GM12891 (cell line): Measurements from ENCODE around the gene KLHL2.

Experiments
- DNase-seq: peaks from one replicate; pipeline ENCODE4 v3.0.0; 2011; ENCODE audit warnings: low spot score; ENCODE audit not compliant: insufficient read length
- FAIRE-seq: peaks from 2 replicates; lab custom pipeline; 2011; peaks lifted over from hg19 to GRCh38; lab: Jason Lieb, UNC
- PAX5 ChIP-seq: IDR thresholded peaks from 2 replicates; pipeline ENCODE4 v1.6.1; 2011; ENCODE audit warnings: low read length, moderate library complexity, mild to moderate bottlenecking; ENCODE audit not compliant: insufficient read depth, severe bottlenecking
- POLR2A ChIP-seq: IDR thresholded peaks from 2 replicates; pipeline ENCODE4 v1.6.1; 2011; ENCODE audit warnings: low read depth, low read length, control low read depth
- POLR2AphosphoS5 ChIP-seq: IDR thresholded peaks from 2 replicates; pipeline ENCODE4 v1.6.1; 2011; ENCODE audit warnings: low read depth, low read length, control low read depth
- POU2F2 ChIP-seq: IDR thresholded peaks from 2 replicates; pipeline ENCODE4 v1.6.1; 2011; ENCODE audit warnings: low read depth, mild to moderate bottlenecking, control low read depth, low read length, moderate library complexity
- SPI1 ChIP-seq: IDR thresholded peaks from 2 replicates; pipeline ENCODE4 v1.6.1; 2011; ENCODE audit warnings: low read depth, low read length, control low read depth
- TAF1 ChIP-seq: IDR thresholded peaks from 2 replicates; pipeline ENCODE4 v1.6.1; 2011; ENCODE audit warnings: low read depth, low read length, control low read depth

The KLHL2 gene

GRCh38 chr4:165308606-165309005, 101.2 kb downstream of the KLHL2 start:
- DNase-seq (no peak), FAIRE-seq (no peak)
- TF ChIP-seq PAX5 (no peak), POLR2A (no peak), POLR2AphosphoS5 (no peak), TAF1 (no peak), POU2F2 (no peak), SPI1 (no peak)

GRCh38 chr4:165309456-165309855, 102.1 kb downstream of the KLHL2 start:
- FAIRE-seq, result no peak
- no peak for DNase-seq
- TF ChIP-seq POLR2AphosphoS5 (no peak), PAX5 (no peak), POU2F2 (no peak), SPI1 (no peak), TAF1 (no peak), POLR2A (no peak)

DNA sequence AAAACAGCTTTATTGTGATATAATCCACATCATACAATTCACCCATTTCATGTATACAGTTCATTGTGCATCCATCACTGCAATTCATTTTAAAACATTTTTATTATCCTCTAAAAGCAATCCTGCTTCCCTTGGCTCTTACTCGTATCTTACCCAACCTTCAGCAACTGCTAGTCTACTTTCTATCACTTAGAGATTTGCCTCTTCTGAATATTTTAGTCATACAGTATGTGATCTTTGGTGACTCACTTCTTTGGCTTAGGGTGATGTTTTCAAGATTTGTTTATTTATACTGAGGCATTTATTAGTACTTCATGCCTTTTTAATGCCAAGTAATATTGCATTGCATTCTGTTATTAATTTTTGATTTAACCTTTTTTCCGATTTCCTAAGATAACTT, 105.1 kb downstream of the KLHL2 start:
- TF ChIP-seq POLR2A (no peak), POLR2AphosphoS5 (no peak), SPI1 (no peak), POU2F2 (no peak)
- DNase-seq, result no peak
- no peak for FAIRE-seq

- FAIRE-seq (no peak), DNase-seq (no peak)
- TF ChIP-seq PAX5 (no peak), POLR2A (no peak), TAF1 (no peak), SPI1 (no peak), POU2F2 (no peak), POLR2AphosphoS5 (no peak)
Measured at GRCh38 chr4:165319030-165319429, 111.7 kb downstream of the KLHL2 start.

DNA sequence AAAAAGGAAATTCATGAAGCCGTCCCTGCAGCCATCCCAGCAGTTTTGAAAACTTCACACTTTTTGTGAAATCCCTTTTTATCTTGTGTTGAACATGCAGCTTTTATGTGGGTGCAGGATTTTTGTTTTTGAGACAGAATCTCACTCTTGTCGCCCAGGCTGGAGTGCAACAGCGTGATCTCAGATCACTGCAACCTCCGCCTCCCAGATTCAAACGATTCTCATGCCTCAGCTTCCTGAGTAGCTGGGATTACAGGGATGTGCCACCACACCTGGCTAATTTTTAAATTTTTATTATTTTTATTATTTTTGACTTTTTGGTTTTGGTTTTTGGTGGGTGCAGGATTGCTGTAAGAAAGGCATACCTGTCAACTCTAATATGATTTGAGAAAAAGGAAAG, 112.1 kb downstream of the KLHL2 start:
- DNase-seq (no peak), FAIRE-seq (no peak)
- TF ChIP-seq POU2F2 (no peak), POLR2A (no peak)

DNA sequence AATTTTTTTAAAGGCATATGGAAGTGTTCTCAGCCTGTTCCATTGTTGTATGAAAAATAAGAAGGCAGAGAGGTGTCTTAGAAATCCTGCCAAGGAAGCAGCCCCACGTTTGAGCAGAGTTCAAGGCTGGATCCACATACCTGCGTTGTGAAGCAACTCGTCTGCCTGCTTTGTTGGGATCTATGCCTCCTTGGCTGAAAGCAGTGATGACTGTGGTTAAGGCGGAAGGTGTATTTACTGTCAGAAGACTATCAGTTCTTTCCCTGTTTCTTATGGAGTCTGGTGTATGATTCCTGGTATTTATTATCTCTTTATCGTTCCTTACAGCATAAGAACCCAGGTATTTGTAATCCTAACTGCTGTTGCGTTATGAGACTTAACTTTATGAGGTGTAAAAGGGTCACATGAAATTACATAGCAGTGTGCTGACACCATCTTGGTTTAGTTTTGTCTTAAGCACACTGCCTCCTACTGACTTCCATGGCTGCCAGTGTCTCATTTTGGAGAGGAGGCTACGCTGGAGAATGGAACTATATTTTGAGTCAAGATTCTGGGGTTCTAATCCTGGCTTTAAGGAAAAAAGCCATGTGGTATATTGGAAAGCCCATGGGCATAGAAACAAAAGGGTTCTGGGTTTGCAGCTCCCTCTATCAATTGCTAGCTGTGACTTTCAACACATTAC, 117.0 kb downstream of the KLHL2 start:
- DNase-seq (no peak), FAIRE-seq (no peak)
- no peak for TF ChIP-seq POLR2AphosphoS5
- TF ChIP-seq PAX5, result no peak
- no peak for TF ChIP-seq SPI1
- TF ChIP-seq POLR2A, result no peak
- TF ChIP-seq POU2F2, result no peak
- no peak for TF ChIP-seq TAF1

GRCh38 chr4:165324918-165325304, 117.5 kb downstream of the KLHL2 start:
- DNase-seq (no peak), FAIRE-seq (no peak)

DNA sequence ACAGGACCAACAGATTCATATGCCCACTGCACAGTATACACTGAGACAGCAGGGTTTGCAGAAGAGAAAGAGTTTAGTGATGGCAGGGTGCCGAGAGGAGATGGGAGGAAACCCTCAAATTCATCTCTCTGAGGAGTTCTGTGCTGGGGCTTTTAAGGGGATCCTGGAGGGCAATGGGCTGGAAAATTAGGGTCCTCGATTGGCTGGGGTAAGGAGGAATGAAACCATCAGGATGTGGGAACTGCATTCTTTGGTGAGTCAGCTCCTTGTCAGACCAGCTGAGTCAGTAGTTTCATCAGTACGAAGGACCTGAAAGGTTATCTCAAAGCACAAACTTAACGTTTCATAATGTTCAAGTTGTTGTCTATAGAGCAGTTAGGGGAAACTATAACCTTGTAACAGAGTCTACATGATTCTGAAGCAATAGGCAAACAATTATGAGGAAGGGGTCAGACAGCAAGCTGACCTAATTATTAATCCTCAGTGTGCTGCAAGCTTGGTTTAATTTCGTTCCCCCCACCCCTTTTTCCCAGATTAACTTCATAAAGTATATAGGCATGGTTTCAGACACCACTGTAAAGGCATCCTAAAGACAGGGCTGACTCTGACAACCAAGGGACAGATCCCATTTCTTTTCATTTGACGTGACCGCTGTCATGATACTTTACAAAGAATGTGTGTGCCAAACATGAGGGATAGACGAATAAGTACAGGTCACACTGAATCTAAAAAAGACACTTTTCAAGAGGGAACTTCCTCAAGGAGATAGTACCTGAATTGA, 118.6 kb downstream of the KLHL2 start:
- FAIRE-seq, result peak; percentile 66

More at GRCh38 chr4:165324918-165325304, 117.5 kb downstream of the KLHL2 start:
- TF ChIP-seq TAF1 (no peak), PAX5 (no peak), POLR2A (no peak), POU2F2 (no peak), POLR2AphosphoS5 (no peak), SPI1 (no peak)

DNA sequence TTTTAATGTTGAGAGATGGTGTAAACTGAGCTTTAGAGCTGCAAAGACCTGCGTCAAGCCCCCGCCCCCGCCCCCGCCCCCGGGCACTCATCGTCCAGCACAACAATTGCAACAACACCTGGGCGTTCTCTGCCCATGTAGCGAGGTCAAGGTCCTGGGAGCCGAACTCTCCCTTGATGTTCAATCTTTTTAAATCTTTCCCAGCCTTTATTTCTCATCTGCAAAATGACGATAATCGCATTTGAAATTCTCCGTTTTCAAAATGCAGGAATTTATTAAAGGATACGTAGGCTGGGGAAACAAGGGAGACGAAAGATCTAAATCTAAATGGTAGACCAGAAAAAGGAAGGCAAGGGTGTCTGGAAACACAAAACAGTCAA, 119.5 kb downstream of the KLHL2 start:
- FAIRE-seq (peak; percentile 33), DNase-seq (no peak)
- no peak for TF ChIP-seq SPI1
- no peak for TF ChIP-seq TAF1
- TF ChIP-seq PAX5, result no peak
- no peak for TF ChIP-seq POLR2A
- TF ChIP-seq POU2F2, result no peak
- no peak for TF ChIP-seq POLR2AphosphoS5

More for the DNA sequence above, 118.6 kb downstream of the KLHL2 start:
- DNase-seq, result no peak
- TF ChIP-seq TAF1 (no peak), POU2F2 (no peak), POLR2A (no peak), PAX5 (no peak), SPI1 (no peak), POLR2AphosphoS5 (no peak)
